Lower leg skin (tissue), 4 donors: ENCODE data around the gene CLSTN2. TPM values are rescaled to one million over a fixed set of nuclear protein-coding genes. Genes with fewer than 3 reads are reported as not detected.

Source experiments
- DNase-seq, 2 donors: peaks; one replicate each; pipeline ENCODE4 v3.0.0-alpha.2; 2019; ENCODE audit warnings: low spot score in 2 of 2
- H3K4me3 ChIP-seq: fragments of 200-600 bp; sonication (generic); 2 replicates; pipeline ENCODE4 v1.5.1; 2017; ENCODE audit warnings: mild to moderate bottlenecking, low read depth; ENCODE audit not compliant: poor library complexity, severe bottlenecking
- CTCF ChIP-seq, 3 donors: fragments of 450-650 bp; IDR thresholded peaks; one replicate each; pipeline ENCODE4 v1.5.1; 2016; ENCODE audit warnings: antibody characterized with exemption in 3 of 3, mild to moderate bottlenecking in 3 of 3, moderate library complexity in 2 of 3
- POLR2A ChIP-seq, 2 donors: fragments of 450-650 bp; IDR thresholded peaks; one replicate each; pipeline ENCODE4 v1.6.1; 2016 to 2017; ENCODE audit warnings: antibody characterized with exemption in 2 of 2, mild to moderate bottlenecking in 1 of 2, moderate library complexity in 1 of 2
- WGBS, 2 donors: methylation state at CpG; one replicate each; pipeline ENCODE4 v1.1.5; 2018; 5-methylcytosine and 5-hydroxymethylcytosine counted together
- intact Hi-C: fragments of 100-400 bp; cut with DNase I; formaldehyde crosslinking; loops from one replicate; pipeline ENCODE4 v1.15.0; 2023; ENCODE audit warnings: low total_unique reads
- total RNA-seq, 4 donors: library from RNA; depleted of rRNA; stranded (reverse); fragments of >200 nt; gene quantifications; one replicate each; pipeline ENCODE4 v1.1.0, GENCODE V29; 2016

The CLSTN2 gene
- total RNA-seq, 4 donors from 2014 or later = 3.1 to 7.9 (median 4.7) TPM

GRCh38 chr3:139945942-139946341, 11.0 kb downstream of the CLSTN2 start:
- H3K4me3 ChIP-seq = no peak overlapping the region
- intact Hi-C loops = no loop called here
- no peak for DNase-seq
- TF ChIP-seq CTCF (IDR thresholded peaks at IDR 0.05) = no peak
- no peak for TF ChIP-seq POLR2A (IDR thresholded peaks at IDR 0.05)

- intact Hi-C loops = no loop called here
- no peak overlapping the region for H3K4me3 ChIP-seq
- DNase-seq = no peak
- no peak for TF ChIP-seq CTCF (IDR thresholded peaks at IDR 0.05)
- TF ChIP-seq POLR2A (IDR thresholded peaks at IDR 0.05) = no peak
Observed at GRCh38 chr3:139948467-139948866, 13.5 kb downstream of the CLSTN2 start.

- no peak overlapping the region for H3K4me3 ChIP-seq
- intact Hi-C loops = no loop called here
- WGBS, 2 donors = 75 to 79% methylated on average over 6 of the region's 6 CpGs
- DNase-seq = peak in 1 of 2 donors; percentile 43
- no peak for TF ChIP-seq CTCF (IDR thresholded peaks at IDR 0.05)
- no peak for TF ChIP-seq POLR2A (IDR thresholded peaks at IDR 0.05)
Observed at GRCh38 chr3:139948898-139949297, 13.9 kb downstream of the CLSTN2 start.

- no peak overlapping the region for H3K4me3 ChIP-seq
- TF ChIP-seq POLR2A (IDR thresholded peaks at IDR 0.05) = no peak
- DNase-seq = peak in 1 of 2 donors; percentile 14
- intact Hi-C loops = no loop called here
- whole genome bisulfite sequencing, 2 donors = 56 to 57% methylated on average over 2 of the region's 2 CpGs
Observed at GRCh38 chr3:139953131-139953910, 18.3 kb downstream of the CLSTN2 start.

- peak in 1 of 2 donors; percentile 61 for DNase-seq
- H3K4me3 ChIP-seq = no peak overlapping the region
- TF ChIP-seq CTCF (IDR thresholded peaks at IDR 0.05) (no peak), POLR2A (IDR thresholded peaks at IDR 0.05) (no peak)
- 81% methylated on average over 3 of the region's 3 CpGs for WGBS, 2 donors
- intact Hi-C loops = no loop called here
Observed at GRCh38 chr3:139954146-139954860, 19.3 kb downstream of the CLSTN2 start.

- no peak overlapping the region for H3K4me3 ChIP-seq
- TF ChIP-seq CTCF (IDR thresholded peaks at IDR 0.05) (no peak), POLR2A (IDR thresholded peaks at IDR 0.05) (no peak)
- 52 to 74% methylated on average over 4 of the region's 4 CpGs for WGBS, 2 donors
- DNase-seq = no peak
- intact Hi-C loops = no loop called here
Observed at GRCh38 chr3:139957844-139958243, 22.9 kb downstream of the CLSTN2 start.
